HG03442 (cell line): ENCODE data around the gene ADAM22.
A peak's percentile ranks its signal among the peaks of the same experiment; 100 is the strongest.

Experiments used
- ATAC-seq: cut with Tn5 transposase; IDR thresholded peaks from one replicate; pipeline ENCODE4 v1.9.1; 2021; ENCODE audit warnings: mild to moderate bottlenecking, moderate library complexity; ENCODE audit not compliant: unreplicated experiment

ADAM22 gene

GRCh38 chr7:88208521-88208920 is 274.5 kb downstream of the ADAM22 start:
- ATAC-seq = no peak

- ATAC-seq = no peak
These were observed 278.9 kb downstream of the ADAM22 start for GRCh38 chr7:88212918-88213317.

- no peak for ATAC-seq
These were observed 280.4 kb downstream of the ADAM22 start for GRCh38 chr7:88214456-88214855.

- no peak for ATAC-seq
These were observed 281.2 kb downstream of the ADAM22 start for GRCh38 chr7:88215295-88215694.

DNA sequence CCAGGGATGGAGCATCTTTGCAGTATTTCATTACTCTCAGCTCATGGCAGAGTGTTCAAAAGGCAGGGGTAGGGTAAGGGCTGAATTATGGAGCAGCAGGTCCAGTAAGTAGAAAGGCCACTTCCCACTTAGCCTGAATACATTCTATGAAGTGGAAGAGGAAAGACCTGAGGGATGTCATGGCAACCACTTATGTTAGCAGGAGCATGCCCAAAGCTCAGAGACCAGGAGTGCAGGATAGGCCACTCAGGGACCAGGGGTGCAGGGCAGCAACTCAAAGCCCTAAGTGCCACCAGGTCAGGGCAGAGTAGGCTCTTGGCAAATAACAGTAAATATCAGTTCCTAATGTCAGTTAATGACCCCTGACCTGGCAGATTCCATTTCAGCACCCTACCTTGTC is 282.2 kb downstream of the ADAM22 start:
- ATAC-seq = no peak

GRCh38 chr7:88217675-88218428 is 283.8 kb downstream of the ADAM22 start:
- peak; percentile 72 for ATAC-seq

GRCh38 chr7:88218429-88218745 is 284.3 kb downstream of the ADAM22 start:
- ATAC-seq = no peak

DNA sequence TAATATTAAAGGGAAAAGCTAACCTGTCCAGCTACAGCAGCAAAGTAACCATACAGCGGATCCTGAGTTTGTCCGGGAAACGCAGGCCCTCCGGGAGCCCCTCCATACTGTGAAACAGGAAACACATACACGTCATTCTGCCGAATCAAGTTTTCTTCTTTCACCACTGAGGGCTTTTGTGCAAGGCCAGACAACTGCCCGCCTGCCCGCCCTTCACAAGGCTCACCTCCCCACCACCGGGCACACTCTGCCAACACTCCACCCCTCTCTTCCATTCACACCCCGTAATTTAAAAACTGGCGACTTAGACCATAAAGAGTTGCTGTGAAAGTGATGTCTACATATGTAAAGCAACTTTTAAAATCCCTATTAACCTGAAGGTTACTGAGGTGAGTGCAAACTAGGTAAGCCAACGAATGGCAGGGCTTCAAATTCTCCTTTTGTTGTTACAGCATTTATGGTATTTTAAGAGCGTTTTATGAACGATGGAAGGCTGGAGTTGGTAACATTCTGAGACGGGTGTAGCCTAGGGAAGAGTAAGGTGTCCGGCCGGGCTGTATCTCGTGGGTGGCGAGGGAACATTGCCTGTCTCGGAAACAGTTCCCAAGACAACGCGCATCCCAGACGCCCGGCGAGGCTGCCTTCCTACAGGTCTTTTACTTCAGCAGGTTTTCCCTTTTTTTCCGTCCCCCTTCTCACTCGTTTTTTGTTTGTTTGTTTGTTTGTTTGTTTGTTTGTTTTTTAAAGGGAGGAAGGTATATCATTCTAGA is 285.0 kb downstream of the ADAM22 start:
- ATAC-seq = peak; percentile 22

- peak; percentile 65 for ATAC-seq
These were observed 286.0 kb downstream of the ADAM22 start, which contains the start of gene SRI for GRCh38 chr7:88219781-88220747. Gene SRI (minus strand): TSS chr7:88220038. CDS start chr7:88220026, 12 bp downstream.

GRCh38 chr7:88223265-88223664 is 289.2 kb downstream of the ADAM22 start:
- ATAC-seq = no peak

DNA sequence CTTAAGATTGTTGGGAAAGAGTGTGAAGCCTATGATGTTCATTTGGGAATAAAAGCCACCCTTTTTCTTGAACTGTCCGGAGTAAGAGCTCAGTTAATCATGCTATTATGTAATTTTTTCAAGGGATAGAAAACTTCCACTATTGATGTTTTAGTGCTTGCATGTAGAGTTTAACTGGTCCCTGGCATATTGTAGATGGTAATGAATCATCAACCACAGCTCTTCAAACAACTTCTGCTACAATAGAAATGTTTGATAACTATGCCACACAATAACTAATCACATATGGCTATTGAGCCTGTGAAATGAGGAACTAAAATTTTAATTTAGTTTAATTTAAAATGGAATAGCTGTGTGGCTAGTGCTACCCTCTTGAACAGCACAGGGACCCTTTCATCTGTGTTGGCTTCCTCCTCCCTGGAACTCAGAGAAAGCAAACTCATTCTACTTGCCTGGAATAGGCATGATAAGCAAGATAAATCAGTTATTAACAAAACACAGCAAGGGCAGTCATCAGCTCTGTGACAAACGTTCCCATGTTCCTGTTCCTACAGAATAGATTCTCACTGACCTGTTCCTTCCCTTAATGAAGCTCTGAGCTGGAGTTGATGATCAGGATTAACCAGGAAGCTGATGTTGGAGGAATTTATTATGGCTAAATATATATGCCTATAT is 290.7 kb downstream of the ADAM22 start:
- no peak for ATAC-seq

GRCh38 chr7:88226201-88226600 is 292.1 kb downstream of the ADAM22 start:
- ATAC-seq = no peak

- ATAC-seq = no peak
These were observed 292.9 kb downstream of the ADAM22 start for GRCh38 chr7:88226886-88227516.

DNA sequence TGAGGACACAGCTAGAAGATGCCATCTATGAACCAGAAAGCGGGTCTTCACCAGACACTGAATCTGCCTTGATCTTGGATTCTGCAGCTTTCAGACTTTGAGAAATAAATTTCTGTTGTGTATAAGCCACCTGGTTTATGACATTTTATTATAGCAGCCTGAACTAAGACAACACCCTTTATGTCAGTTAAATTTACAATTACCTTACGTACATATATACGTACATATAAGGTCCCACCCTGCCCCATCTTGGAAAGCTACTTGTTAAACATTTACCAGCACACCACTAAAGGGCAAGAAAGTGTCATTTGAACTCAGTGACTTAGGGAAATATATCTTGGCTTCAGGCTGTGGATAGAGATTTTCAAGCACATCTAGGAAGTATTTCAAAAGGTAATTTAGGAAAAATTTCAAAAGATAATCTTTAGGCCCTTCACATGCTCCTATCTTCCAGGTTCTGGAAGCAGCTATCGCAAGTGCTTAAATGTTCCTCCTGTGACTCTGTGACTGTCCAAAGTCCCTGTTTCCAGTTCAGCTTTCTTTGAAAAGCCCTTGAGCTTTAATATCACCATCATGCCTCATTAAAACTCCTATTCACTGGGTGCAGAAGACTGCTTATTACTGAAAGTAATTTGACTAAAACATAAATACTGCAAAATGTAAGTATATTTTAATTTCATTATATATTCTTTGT is 295.4 kb downstream of the ADAM22 start:
- no peak for ATAC-seq

GRCh38 chr7:88230646-88231045 is 296.6 kb downstream of the ADAM22 start:
- no peak for ATAC-seq

DNA sequence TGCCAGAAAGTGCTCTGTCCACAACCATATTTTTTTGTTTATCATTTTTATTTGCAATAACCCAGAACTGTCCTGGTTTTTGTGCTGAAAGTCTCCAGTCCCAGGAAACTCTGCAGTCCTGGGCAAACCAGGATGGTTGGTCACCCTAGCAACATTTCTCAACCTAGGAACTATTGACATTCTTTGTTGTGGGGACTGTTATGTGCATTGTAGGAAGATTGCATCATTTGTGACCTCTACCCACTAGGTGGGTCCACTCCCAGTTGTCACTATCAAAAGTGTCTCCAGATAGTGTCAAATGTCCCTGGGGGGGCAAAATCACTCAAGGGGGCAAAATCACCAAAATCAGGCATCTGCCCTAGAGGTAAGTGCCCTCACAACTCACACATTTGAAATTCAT is 299.8 kb downstream of the ADAM22 start:
- ATAC-seq = no peak

GRCh38 chr7:88239852-88240251 is 305.8 kb downstream of the ADAM22 start:
- no peak for ATAC-seq

DNA sequence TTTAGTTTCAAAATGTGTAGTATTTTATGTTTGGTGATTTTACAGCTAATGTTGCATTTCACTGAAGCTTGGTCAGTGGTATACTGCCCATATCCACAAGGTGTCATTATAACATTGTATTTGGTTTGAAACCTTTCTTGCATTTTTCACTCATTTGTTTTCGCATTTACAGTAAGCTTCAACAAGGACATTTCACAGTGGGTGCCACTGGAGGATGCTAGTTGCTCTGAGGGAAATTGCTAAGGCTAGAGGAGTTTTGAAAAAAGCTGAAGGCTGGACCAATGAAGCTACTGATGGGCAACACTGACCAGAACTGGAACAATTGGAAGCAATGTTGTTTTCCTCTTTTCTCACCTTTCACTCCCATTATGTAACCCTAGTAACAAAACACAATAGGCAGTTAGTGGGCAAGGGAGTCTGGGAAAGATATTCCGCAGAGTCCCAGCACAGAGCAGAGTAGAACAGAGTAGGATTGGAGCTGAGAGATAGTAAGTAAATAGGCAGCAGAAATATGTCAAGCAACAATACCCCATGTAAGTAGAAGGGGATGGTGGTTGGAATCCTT is 309.4 kb downstream of the ADAM22 start:
- ATAC-seq = peak; percentile 86

GRCh38 chr7:88244258-88244657 is 310.2 kb downstream of the ADAM22 start:
- no peak for ATAC-seq
